IPS-NIHi11 (cell line): ENCODE measurements around the gene HDAC9.
A peak's percentile ranks its signal among the peaks of the same experiment; 100 is the strongest.

Source experiments
- DNase-seq: peaks from one replicate; pipeline ENCODE4 v3.0.0; 2012; ENCODE audit warnings: mixed read lengths, low spot score

HDAC9 gene

GRCh38 chr7:18526368-18526878, 30.9 kb downstream of the HDAC9 start:
- DNase-seq, result no peak

GRCh38 chr7:18529239-18529638, 33.7 kb downstream of the HDAC9 start:
- no peak for DNase-seq

GRCh38 chr7:18530224-18531179, 35.0 kb downstream of the HDAC9 start:
- no peak for DNase-seq

GRCh38 chr7:18531539-18531938, 36.0 kb downstream of the HDAC9 start:
- DNase-seq, result no peak

- no peak for DNase-seq
Measured at GRCh38 chr7:18532813-18533212, 37.3 kb downstream of the HDAC9 start.

- DNase-seq, result no peak
Measured at GRCh38 chr7:18534481-18534880, 38.9 kb downstream of the HDAC9 start.

GRCh38 chr7:18535810-18536415, 40.4 kb downstream of the HDAC9 start:
- no peak for DNase-seq

- DNase-seq, result no peak
Measured at GRCh38 chr7:18536486-18536885, 40.9 kb downstream of the HDAC9 start.

- DNase-seq, result no peak
Measured at GRCh38 chr7:18538554-18539250, 43.2 kb downstream of the HDAC9 start.

GRCh38 chr7:18540396-18540795, 44.8 kb downstream of the HDAC9 start:
- no peak for DNase-seq

- DNase-seq, result peak; percentile 31
Measured at GRCh38 chr7:18541181-18541870, 45.8 kb downstream of the HDAC9 start.

- DNase-seq, result no peak
Measured at GRCh38 chr7:18541871-18542212, 46.3 kb downstream of the HDAC9 start.

GRCh38 chr7:18546576-18546975, 51.0 kb downstream of the HDAC9 start:
- DNase-seq, result no peak

GRCh38 chr7:18547509-18548187, 52.1 kb downstream of the HDAC9 start:
- no peak for DNase-seq

GRCh38 chr7:18548534-18548933, 53.0 kb downstream of the HDAC9 start:
- no peak for DNase-seq

- no peak for DNase-seq
Measured at GRCh38 chr7:18550574-18550973, 55.0 kb downstream of the HDAC9 start.

- DNase-seq, result no peak
Measured at GRCh38 chr7:18552316-18552916, 56.9 kb downstream of the HDAC9 start.

- no peak for DNase-seq
Measured at GRCh38 chr7:18552943-18553604, 57.5 kb downstream of the HDAC9 start.

GRCh38 chr7:18553605-18554003, 58.1 kb downstream of the HDAC9 start:
- DNase-seq, result no peak

GRCh38 chr7:18555120-18555519, 59.6 kb downstream of the HDAC9 start:
- no peak for DNase-seq

- no peak for DNase-seq
Measured at GRCh38 chr7:18555968-18556367, 60.4 kb downstream of the HDAC9 start.
